HepG2 (cell line): Measurements from ENCODE around the gene SAPCD2. TPM values are rescaled to one million over a fixed set of nuclear protein-coding genes. Genes with fewer than 3 reads are reported as not detected.

ENCODE experiments used
- DDIT3 ChIP-seq: sonication (generic); formaldehyde crosslinking; IDR thresholded peaks from 2 replicates; pipeline ENCODE4 v1.4.0; 2020; ENCODE audit warnings: mild to moderate bottlenecking, missing genetic modification reagents
- ELK4 ChIP-seq: sonication (generic); formaldehyde crosslinking; IDR thresholded peaks from 2 replicates; pipeline ENCODE4 v1.9.0; 2021; ENCODE audit warnings: missing genetic modification reagents, borderline replicate concordance
- FOXA1 ChIP-seq, 2 experiments: fragments of 450-650 bp in 1 of 2; sonication (generic) in 1 of 2; formaldehyde crosslinking in 1 of 2; IDR thresholded peaks; 2 replicates each; pipeline versions ENCODE4 v1.4.0 to v1.6.1; 2016 to 2020; ENCODE audit warnings: missing genetic modification reagents in 1 of 2
- HBP1 ChIP-seq: IDR thresholded peaks from 2 replicates; pipeline ENCODE4 v1.6.1; 2016; ENCODE audit warnings: low read depth, control low read depth
- LRRFIP1 ChIP-seq: sonication (generic); formaldehyde crosslinking; conservative IDR thresholded peaks from 2 replicates; pipeline ENCODE4 v1.4.0; 2020; ENCODE audit warnings: missing genetic modification reagents
- RNF219 ChIP-seq: sonication (generic); formaldehyde crosslinking; IDR thresholded peaks from 2 replicates; pipeline ENCODE4 v1.5.0; 2020; ENCODE audit warnings: mild to moderate bottlenecking, missing genetic modification reagents
- RORA ChIP-seq: sonication (generic); formaldehyde crosslinking; IDR thresholded peaks from 2 replicates; pipeline ENCODE4 v1.5.0; 2020; ENCODE audit warnings: mild to moderate bottlenecking, missing genetic modification reagents, moderate library complexity
- ZNF143 ChIP-seq: sonication (generic); formaldehyde crosslinking; IDR thresholded peaks from 2 replicates; pipeline ENCODE4 v1.4.0; 2020; ENCODE audit warnings: missing genetic modification reagents
- ZNF18 ChIP-seq: sonication (generic); formaldehyde crosslinking; IDR thresholded peaks from 2 replicates; pipeline ENCODE4 v1.8.0; 2022; ENCODE audit warnings: mild to moderate bottlenecking, missing genetic modification reagents; ENCODE audit not compliant: insufficient replicate concordance
- ZNF224 ChIP-seq: sonication (generic); formaldehyde crosslinking; IDR thresholded peaks from 2 replicates; pipeline ENCODE4 v1.5.0; 2020; ENCODE audit warnings: mild to moderate bottlenecking, missing genetic modification reagents
- ZNF382 ChIP-seq: sonication (generic); formaldehyde crosslinking; IDR thresholded peaks from 2 replicates; pipeline ENCODE4 v1.5.0; 2020; ENCODE audit warnings: missing genetic modification reagents, mild to moderate bottlenecking, borderline replicate concordance
- ZNF431 ChIP-seq: sonication (generic); formaldehyde crosslinking; IDR thresholded peaks from 2 replicates; pipeline ENCODE4 v1.9.0; 2022; ENCODE audit warnings: missing genetic modification reagents, low read depth, mild to moderate bottlenecking, borderline replicate concordance
- ZNF562 ChIP-seq: sonication (generic); formaldehyde crosslinking; IDR thresholded peaks from 2 replicates; pipeline ENCODE4 v1.8.0; 2022; ENCODE audit warnings: missing genetic modification reagents, borderline replicate concordance
- ZNF629 ChIP-seq: sonication (generic); formaldehyde crosslinking; conservative IDR thresholded peaks from 2 replicates; pipeline ENCODE4 v1.5.0; 2020; ENCODE audit warnings: missing genetic modification reagents
- ZNF678 ChIP-seq: sonication (generic); formaldehyde crosslinking; IDR thresholded peaks from 2 replicates; pipeline ENCODE4 v1.4.0; 2020; ENCODE audit warnings: mild to moderate bottlenecking, missing genetic modification reagents
- ZNF703 ChIP-seq: sonication (generic); formaldehyde crosslinking; IDR thresholded peaks from 2 replicates; pipeline ENCODE4 v1.5.1; 2020; ENCODE audit warnings: missing genetic modification reagents, mild to moderate bottlenecking, moderate library complexity, borderline replicate concordance
- ZNF776 ChIP-seq: sonication (generic); formaldehyde crosslinking; IDR thresholded peaks from 2 replicates; pipeline ENCODE4 v1.4.0; 2020; ENCODE audit warnings: mild to moderate bottlenecking, missing genetic modification reagents
- ZNF784 ChIP-seq: sonication (generic); formaldehyde crosslinking; IDR thresholded peaks from 2 replicates; pipeline ENCODE4 v1.5.1; 2020; ENCODE audit warnings: missing genetic modification reagents, mild to moderate bottlenecking, borderline replicate concordance
- polyA plus RNA-seq, 8 experiments: library from polyadenylated mRNA; depleted of rRNA in 3 of 8; stranded (reverse) in 7 of 8; unstranded in 1 of 8; fragments of >200 nt; fragmentation: Illumina TruSeq in 4 of 8; extraction: Trizol in 4 of 8; gene quantifications; 2 replicates each; pipeline versions ENCODE4 v1.2.1 to v1.2.3, GENCODE V29; 2011 to 2016; ENCODE audit warnings: low read depth in 4 of 8, missing spikeins in 1 of 8, mixed read lengths in 1 of 8; ENCODE audit not compliant: insufficient read depth in 1 of 8
- total RNA-seq, 5 experiments: library from RNA; depleted of rRNA; stranded (reverse); fragments of >200 nt; fragmentation: Illumina TruSeq; extraction: Trizol; gene quantifications; 2 replicates each; pipeline ENCODE4 v1.2.3, GENCODE V29; 2016; ENCODE audit warnings: low read depth in 1 of 5

SAPCD2 gene
- total and polyA plus RNA-seq, 2 of the 13 experiments (the other 11 are each of a cell fraction or from before 2014, with no cell fraction given), result 21.9 to 42.8 TPM

- TF ChIP-seq ZNF784 (CRISPR knock-in tag) (no peak), HBP1 (no peak), LRRFIP1 (no peak), ZNF776 (no peak), ZNF431 (CRISPR knock-in tag) (no peak), ZNF18 (CRISPR knock-in tag) (no peak), ZNF143 (CRISPR knock-in tag) (no peak), DDIT3 (CRISPR knock-in tag) (no peak), ZNF703 (CRISPR knock-in tag) (no peak), FOXA1 (IDR thresholded peaks at IDR 0.05) (no peak), FOXA1 (CRISPR knock-in tag; IDR thresholded peaks at IDR 0.05) (no peak), ZNF562 (CRISPR knock-in tag) (no peak), ZNF629 (no peak), RORA (CRISPR knock-in tag) (no peak), ELK4 (CRISPR knock-in tag) (no peak), ZNF224 (CRISPR knock-in tag) (no peak), RNF219 (no peak), ZNF382 (CRISPR knock-in tag) (no peak), ZNF678 (CRISPR knock-in tag) (no peak)
Observed at GRCh38 chr9:137021979-137022661, 48.2 kb downstream of the SAPCD2 start (continued).
